AG04450 (cell line): ENCODE results near the gene ARFIP1. TPM values are rescaled to one million over a fixed set of nuclear protein-coding genes. Genes with fewer than 3 reads are reported as not detected.
A peak's percentile ranks its signal among the peaks of the same experiment; 100 is the strongest.

Source experiments
- CTCF ChIA-PET: fragments of 300-600, 350-600 bp; formaldehyde crosslinking; extraction: SDS; loops from one replicate; lab custom pipeline; 2022; ENCODE audit warnings: antibody characterized with exemption, inconsistent platforms; lab: Charles Lee
- POLR2A ChIA-PET: fragments of 350-600 bp; formaldehyde crosslinking; extraction: SDS; loops from one replicate; lab custom pipeline; 2021; ENCODE audit warnings: antibody characterized with exemption, inconsistent platforms; lab: Yijun Ruan, JAX
- DNase-seq: peaks from one replicate; pipeline ENCODE4 v3.0.0-alpha.2; 2011; ENCODE audit warnings: low read depth, low spot score
- H3K27ac ChIP-seq: one replicate; pipeline ENCODE4 v1.5.1; 2012; ENCODE audit warnings: low read depth, low read length, control low read depth
- H3K27me3 ChIP-seq: one replicate; pipeline ENCODE4 v1.6.0; 2012; ENCODE audit warnings: low read length; ENCODE audit not compliant: control insufficient read depth, insufficient read depth
- H3K4me3 ChIP-seq: 2 replicates; pipeline ENCODE4 v1.5.1; 2011; ENCODE audit warnings: mild to moderate bottlenecking, low read depth, low read length, control low read depth
- H3K9me3 ChIP-seq: 2 replicates; pipeline ENCODE4 v1.5.1; 2012; ENCODE audit warnings: low read length; ENCODE audit not compliant: control insufficient read depth, insufficient read depth
- polyA minus RNA-seq: library from RNA; depleted of rRNA, polyadenylated mRNA; stranded (reverse); fragments of >200 nt; gene quantifications from 2 replicates; pipeline ENCODE4 v1.2.3, GENCODE V29; 2011; rRNA and poly(A)+ RNA removed
- polyA plus RNA-seq: library from polyadenylated mRNA; depleted of rRNA; stranded (reverse); fragments of >200 nt; gene quantifications from 2 replicates; pipeline ENCODE4 v1.2.3, GENCODE V29; 2011; rRNA removed
- TF ChIP-seq, protein P1 (sequence below): IDR thresholded peaks from 2 replicates; pipeline ENCODE4 v1.5.1; 2011; ENCODE audit warnings: low read depth, low read length, control low read depth, inconsistent platforms

The ARFIP1 gene, protein sequence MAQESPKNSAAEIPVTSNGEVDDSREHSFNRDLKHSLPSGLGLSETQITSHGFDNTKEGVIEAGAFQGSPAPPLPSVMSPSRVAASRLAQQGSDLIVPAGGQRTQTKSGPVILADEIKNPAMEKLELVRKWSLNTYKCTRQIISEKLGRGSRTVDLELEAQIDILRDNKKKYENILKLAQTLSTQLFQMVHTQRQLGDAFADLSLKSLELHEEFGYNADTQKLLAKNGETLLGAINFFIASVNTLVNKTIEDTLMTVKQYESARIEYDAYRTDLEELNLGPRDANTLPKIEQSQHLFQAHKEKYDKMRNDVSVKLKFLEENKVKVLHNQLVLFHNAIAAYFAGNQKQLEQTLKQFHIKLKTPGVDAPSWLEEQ
- 29.1 and 42.0 TPM in 2 replicates for polyA plus RNA-seq
- polyA minus RNA-seq: 14.3 and 21.2 TPM in 2 replicates

DNA sequence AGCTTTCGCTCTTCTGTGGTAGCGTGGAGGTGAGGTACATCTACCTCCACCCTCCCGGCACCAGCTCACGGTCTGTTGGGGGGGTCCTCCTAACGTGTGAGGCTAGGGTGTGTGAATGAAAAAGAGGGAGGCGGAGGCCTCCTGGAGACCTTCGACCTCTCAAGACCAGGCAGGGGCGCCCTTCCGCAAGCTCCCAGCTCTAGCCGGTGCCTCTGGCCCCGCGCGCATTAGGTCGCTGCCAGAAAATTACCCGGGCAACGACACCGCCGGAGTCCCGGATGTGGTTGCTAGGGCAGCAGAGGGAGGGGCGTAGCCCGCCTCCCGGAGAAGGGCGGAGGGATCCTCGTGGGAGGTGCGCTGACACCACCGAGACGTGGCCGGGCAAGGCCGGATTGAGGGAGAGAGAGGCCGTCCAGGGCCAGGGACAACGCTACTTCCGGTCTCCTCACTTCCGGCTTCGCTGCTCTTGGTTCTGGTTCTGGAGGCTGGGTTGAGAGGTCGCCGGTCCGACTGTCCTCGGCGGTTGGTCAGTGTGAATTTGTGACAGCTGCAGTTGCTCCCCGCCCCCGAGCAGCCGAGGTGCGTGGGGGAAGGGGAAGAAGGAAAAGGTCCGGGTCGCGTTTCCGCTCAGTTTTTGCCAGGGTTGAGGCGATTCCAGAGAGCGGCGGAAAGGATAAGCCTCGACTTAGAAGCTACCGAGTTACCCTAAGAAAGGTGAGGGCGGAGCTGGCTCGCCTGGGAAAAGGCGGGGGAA is at the start of gene ARFIP1, which contains the start of gene TIGD4:
Gene ARFIP1, plus strand, starts transcription at position 442 of the 754 bp plus-strand sequence. CDS start 49,680 bp downstream, outside the sequence.
Gene TIGD4, minus strand, starts transcription at position 218 of the 754 bp plus-strand sequence. CDS start 8,726 bp downstream, outside the sequence.
- ChIA-PET CTCF (interaction anchor here (0.6 to 3.0 kb wide), 11 partner anchors 9 to 389 kb away, joined by 3 to 22 read pairs (median 4); no protein-coding TSS in a partner anchor), POLR2A (interaction anchor here (1.2 to 1.5 kb wide), 2 partner anchors 15 to 244 kb away, joined by 3 to 4 read pairs; partner anchors contain the start of gene FBXW7)
- H3K9me3 ChIP-seq: no peaks in the 10 kb centered on the region; the same call in 1 of the 2 replicates
- TF ChIP-seq, protein P1, sequence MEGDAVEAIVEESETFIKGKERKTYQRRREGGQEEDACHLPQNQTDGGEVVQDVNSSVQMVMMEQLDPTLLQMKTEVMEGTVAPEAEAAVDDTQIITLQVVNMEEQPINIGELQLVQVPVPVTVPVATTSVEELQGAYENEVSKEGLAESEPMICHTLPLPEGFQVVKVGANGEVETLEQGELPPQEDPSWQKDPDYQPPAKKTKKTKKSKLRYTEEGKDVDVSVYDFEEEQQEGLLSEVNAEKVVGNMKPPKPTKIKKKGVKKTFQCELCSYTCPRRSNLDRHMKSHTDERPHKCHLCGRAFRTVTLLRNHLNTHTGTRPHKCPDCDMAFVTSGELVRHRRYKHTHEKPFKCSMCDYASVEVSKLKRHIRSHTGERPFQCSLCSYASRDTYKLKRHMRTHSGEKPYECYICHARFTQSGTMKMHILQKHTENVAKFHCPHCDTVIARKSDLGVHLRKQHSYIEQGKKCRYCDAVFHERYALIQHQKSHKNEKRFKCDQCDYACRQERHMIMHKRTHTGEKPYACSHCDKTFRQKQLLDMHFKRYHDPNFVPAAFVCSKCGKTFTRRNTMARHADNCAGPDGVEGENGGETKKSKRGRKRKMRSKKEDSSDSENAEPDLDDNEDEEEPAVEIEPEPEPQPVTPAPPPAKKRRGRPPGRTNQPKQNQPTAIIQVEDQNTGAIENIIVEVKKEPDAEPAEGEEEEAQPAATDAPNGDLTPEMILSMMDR: peak; percentile 23; the same call in 1 of the 2 replicates
- DNase-seq: peak; percentile 91
- peak within 1 kb of the TSS; percentile 83 for H3K27ac ChIP-seq
- peak within 1 kb of the TSS; percentile 68 for H3K4me3 ChIP-seq
- H3K27me3 ChIP-seq: peaks cover 6% of the 10 kb centered on the region

DNA sequence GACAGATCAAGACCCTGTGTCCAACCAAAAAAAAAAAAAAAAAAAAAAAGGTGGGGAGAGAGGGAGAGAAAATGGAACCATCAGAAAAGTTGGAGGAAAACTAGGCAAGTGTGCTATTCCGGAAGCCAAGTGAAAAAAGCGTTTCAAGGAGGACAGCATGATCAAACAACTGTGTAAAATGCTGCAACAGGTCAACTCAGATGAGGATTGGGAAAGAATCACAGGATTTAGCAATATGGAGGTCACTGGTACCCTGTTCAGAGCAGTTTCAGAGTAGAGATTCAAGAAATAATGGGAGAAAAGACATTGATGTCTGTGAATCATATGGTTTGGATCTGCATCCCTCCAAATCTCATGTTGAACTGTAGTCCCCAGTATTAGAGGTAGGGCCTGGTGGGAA is 47.8 kb upstream of the ARFIP1 start:
- no peak overlapping the region for H3K27ac ChIP-seq
- peaks cover 2% of the 10 kb centered on the region for H3K27me3 ChIP-seq
- H3K4me3 ChIP-seq: no peak overlapping the region
- DNase-seq: no peak
- POLR2A ChIA-PET: no interaction called here
- CTCF ChIA-PET: interaction anchor here (3.3 kb wide), 1 partner anchor 231 kb away, joined by 11 read pairs; no protein-coding TSS in a partner anchor
- TF ChIP-seq, protein P1: no peak
- H3K9me3 ChIP-seq: no peaks in the 10 kb centered on the region

DNA sequence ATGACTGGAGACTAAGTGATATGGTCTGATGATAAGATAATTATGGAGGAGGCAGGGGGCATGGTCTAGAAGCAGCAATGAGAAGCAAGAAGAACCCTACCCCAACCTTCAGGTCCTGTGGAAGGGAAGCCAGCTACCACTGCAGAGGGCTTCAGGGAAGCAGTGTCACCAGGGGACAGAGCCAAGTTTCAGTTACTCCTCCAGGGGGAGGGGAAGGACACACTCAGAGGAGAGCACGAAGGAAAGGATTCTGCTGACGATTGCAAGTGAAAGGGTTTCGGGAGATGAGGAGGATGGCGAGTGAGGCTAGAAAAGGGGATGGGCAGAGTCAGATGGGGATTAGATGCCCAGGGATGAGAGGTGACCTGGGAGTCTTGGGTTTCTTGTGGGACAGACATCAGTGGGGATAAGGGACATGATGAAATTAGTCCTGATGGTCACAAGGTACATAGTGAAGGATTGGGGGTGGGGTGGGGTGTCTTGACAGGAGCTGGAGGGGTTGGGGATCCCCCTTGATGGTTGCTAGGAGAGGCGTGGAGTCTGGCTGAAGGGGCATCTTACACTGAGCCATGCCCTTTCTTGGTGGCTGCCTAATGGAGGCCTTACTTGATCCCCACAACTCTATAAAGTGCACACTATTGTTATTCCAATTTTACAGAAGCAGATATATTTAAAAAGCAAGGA is 45.6 kb upstream of the ARFIP1 start:
- no peak for DNase-seq
- Histone ChIP-seq H3K27ac (no peak overlapping the region), H3K4me3 (no peak overlapping the region), H3K9me3 (no peaks in the 10 kb centered on the region), H3K27me3 (peaks cover 10% of the 10 kb centered on the region)
- CTCF ChIA-PET: interaction anchor here (3.2 to 3.8 kb wide), 3 partner anchors 233 to 325 kb away, joined by 11 to 17 read pairs (median 15); no protein-coding TSS in a partner anchor
- POLR2A ChIA-PET: no interaction called here
- TF ChIP-seq, protein P1: no peak

DNA sequence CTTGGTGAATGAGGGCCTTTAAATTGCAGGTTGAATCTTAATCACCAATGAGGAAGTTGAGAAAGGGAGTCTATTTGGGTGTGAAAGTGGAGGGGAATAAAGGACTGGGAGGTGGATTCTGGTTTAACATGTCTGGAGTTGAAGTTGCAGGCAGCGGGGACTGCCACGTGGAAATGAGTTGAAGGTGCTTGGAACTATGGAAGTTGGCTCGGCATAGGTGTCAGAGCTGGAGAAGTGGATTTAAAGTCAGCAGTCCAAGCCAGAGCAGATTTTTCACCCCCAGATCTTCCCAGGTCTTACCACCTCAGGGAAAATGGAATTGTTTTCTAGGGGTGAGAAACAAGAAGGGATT is 45.1 kb upstream of the ARFIP1 start:
- POLR2A ChIA-PET: no interaction called here
- Histone ChIP-seq H3K27ac (no peak overlapping the region), H3K27me3 (peaks cover 10% of the 10 kb centered on the region), H3K4me3 (no peak overlapping the region), H3K9me3 (no peaks in the 10 kb centered on the region)
- CTCF ChIA-PET: interaction anchor here (0.6 to 3.8 kb wide), 6 partner anchors 13 to 326 kb away, joined by 3 to 17 read pairs (median 7); no protein-coding TSS in a partner anchor
- DNase-seq: no peak
- TF ChIP-seq, protein P1: no peak
